Ramos (cell line): ENCODE data around the gene ALOX5.
"Not testable (repeated sequence)": the region's sequence is repeated elsewhere in the genome, so short reads cannot be mapped to it uniquely, and the experiment has no call there.

ENCODE experiments used
- in situ Hi-C: fragments of 300-500 bp; cut with MboI; formaldehyde crosslinking; loops from one replicate; pipeline ENCODE4 v1.14.3; 2022; ENCODE audit warnings: low sequenced_read_pairs; ENCODE audit not compliant: unreplicated experiment

The ALOX5 gene

GRCh38 chr10:45372251-45372951, 1.6 kb upstream of the ALOX5 start:
- in situ Hi-C loops: loop anchor here (25.0 kb wide), 2 partner anchors 290 to 1960 kb away; partner anchors contain the start of genes HNRNPF and ZFAND4

GRCh38 chr10:45373003-45373575, 927 bp upstream of the ALOX5 start:
- in situ Hi-C loops: loop anchor here (25.0 kb wide), 2 partner anchors 289 to 1961 kb away; partner anchors contain the start of genes HNRNPF and ZFAND4

- in situ Hi-C loops: loop anchor here (25.0 kb wide), 2 partner anchors 288 to 1962 kb away; partner anchors contain the start of genes HNRNPF and ZFAND4
These were observed 485 bp downstream of the ALOX5 start for GRCh38 chr10:45374350-45375052.

DNA sequence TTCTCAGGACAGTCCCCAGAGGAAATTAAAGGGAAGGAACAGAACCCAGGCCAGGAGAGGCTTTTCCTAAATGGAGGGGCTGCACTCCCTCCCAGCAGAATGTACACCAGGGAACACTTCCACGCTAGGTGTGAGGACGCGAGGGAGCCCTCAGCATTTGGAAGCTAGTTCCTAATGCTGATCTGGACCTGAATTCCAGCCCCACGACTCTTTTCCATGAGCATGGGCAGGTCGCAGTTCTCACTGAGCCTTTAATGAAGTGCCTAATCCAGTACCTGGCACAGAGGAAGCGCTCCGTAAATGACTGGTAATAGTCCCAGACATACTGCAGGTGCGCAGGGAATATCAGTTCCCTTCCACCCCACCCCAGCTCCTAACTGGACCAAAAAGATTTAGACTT, 1.1 kb downstream of the ALOX5 start:
- in situ Hi-C loops: no loop called here

GRCh38 chr10:45375716-45376231, 1.8 kb downstream of the ALOX5 start:
- in situ Hi-C loops: no loop called here

DNA sequence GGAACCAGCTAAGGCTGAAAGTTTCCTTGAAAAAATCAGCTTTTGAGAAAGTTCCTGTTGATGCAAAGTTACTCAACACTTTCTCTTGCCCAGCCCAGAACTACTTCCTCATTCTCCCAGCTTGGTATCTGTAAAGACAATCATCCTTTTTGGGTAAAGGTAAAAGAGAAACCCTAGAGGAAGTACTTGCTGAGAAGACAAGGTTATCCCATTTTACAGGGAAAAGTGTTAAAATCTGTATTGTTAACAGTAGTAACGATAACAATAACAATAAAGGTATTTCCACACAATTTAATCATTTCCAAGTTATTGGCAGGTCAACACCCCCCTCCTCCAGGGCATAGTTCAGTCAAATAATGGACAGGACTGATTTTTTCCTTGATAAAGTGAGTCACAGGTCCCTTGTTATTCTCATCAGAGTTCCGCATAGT, 2.4 kb downstream of the ALOX5 start:
- in situ Hi-C loops: no loop called here

GRCh38 chr10:45377321-45377720, 3.3 kb downstream of the ALOX5 start:
- in situ Hi-C loops: no loop called here

GRCh38 chr10:45377858-45378257, 3.8 kb downstream of the ALOX5 start:
- in situ Hi-C loops: no loop called here

DNA sequence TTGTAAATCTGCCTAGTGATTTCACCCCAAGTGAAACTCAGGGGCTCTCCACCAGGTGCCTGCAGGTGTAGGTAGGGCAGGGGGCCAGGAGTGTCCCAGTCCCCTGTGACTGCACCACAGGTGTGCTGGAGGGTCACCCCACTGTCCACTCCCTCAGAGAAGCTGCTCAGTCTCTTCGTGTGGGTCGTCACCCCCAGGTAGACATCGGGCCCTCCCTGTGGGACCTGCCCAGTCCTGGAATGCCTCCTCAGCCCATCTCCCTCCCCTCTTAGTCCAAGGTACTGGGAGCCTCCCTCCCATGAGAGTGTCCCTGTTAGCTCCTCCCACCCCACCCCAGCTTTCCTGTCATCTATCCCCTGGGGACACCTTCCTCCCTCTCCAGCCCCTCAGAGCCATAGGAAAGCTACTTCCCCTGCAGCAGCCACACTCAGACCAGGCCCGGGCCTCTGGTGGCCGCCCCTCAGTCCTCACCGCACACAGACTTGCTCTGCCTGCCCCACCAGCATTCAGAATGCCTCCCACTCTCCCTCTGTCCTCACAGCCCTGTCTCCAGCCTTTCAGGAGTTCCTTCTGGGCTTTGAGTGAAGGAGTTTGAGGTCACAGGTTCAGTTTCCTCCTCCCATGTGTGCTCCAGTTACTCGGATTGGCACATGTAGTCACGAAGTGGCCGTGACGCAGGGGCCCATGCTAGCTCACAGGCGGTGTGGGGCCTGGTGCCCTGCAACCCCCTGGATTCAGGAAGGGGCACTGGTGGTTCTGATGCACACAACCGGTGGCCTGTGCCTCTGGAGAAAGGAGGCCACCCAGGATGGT, 5.1 kb downstream of the ALOX5 start:
- in situ Hi-C loops: no loop called here

DNA sequence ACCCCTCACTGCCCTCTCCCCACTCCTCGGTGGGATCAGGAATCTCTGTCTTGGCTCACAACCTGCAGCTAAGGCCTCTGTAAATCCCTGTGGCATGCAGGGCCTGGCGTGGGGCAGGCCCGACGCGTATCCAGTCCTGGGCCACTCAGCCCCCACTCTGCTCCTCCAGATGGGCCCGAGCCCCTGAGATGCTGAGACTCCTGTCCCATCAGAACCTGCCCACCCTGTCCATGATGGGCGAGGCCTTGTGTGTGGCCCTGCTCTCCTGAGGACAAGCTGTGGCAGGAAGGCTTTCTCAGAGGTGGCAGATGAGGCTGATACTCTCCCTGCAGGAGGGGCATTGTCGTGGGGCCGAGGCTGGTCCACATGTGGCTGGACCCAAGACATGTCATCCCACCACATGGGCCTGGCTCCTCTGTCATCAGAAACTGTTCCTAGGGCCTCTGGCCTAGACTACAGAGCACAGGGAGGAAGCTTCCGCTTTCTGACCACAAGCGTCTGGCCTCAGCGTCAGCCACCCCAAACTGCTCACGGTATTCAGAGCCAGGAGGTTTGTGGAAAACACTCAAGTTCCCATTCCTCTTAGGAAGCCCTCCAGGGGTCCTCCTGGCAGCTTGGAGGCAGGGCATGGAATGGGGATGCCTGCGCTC, 6.0 kb downstream of the ALOX5 start:
- in situ Hi-C loops: no loop called here

DNA sequence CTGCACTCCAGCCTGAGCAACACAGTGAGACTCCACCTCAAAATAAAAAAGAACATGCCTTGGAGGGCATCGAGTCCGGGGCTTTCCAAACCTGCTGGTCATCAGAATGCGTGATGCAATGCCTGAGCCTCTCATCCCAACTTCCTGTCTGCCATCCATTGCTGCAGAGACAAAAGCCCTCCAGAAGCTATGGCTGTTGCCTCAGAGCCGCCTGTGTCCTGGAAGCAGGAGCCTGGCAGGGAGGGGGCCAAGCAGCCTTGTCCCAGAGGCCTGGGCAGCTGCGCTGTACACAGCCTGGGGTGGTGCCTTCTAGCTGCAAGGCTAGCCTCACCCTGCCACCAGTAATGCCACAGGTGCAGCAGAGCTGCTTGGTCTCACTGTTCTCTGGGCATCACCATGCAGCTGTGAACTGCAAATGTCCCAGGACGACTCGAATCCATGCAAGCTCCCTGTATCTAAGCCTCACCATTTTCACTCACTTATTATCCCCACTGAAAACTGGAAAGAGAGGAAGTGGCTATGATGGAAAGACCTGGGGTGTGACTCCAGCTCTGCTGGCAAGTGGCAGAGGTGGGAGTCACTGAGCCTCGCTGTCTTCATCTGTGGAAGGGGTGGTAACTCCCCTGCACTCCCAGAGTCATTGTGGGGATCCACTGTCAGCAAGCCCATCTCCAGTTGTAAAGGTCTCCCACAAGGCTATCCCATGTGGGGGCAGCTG, 7.0 kb downstream of the ALOX5 start:
- in situ Hi-C loops: no loop called here

DNA sequence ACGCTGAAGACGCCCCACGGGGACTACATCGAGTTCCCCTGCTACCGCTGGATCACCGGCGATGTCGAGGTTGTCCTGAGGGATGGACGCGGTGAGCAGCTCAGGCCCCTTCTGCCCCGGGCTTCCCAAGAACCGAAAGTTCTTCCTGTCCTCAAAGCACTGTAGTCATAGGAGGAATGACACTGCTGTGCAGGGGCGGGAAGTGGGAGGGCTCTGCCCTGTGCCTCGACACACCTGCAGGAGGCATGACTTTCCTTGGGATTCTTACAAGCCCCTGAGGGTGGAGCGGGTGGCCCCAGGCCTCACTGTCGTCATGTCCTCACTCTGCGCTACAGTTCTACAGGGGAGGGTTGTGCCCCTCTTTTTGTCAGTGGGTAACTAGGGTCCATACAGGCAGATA, 8.6 kb downstream of the ALOX5 start:
- in situ Hi-C loops: no loop called here

DNA sequence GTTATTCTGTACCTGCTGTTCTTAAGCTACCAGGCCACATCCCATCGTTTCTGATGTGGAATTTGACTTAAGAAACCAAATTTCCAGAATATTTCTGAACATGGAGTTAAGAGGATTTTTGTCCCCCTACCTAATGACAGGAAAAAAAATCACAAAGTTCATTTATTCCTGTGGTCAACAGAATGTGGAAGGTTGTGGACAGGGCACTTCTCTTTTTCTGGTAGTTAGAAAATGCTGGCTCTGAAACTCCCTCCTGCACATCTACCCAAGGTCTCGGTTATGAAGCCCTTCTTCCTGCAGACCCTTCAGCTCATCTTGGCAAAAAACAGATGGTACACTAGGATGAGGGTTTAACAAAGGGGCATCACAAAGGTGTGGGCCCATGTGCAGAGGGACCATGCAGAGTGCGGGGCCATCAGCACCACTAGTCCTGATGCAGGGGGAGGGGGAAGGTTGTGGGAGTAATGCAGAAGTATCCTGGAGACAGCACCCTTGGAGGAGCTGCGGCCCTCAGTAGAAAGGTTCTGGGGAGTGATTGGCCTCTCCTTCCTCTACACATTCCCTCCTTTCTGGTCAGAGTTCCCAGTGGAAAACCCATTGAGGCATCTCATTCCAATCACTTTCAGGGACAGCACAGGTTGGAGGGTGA, 9.8 kb downstream of the ALOX5 start:
- in situ Hi-C loops: no loop called here

DNA sequence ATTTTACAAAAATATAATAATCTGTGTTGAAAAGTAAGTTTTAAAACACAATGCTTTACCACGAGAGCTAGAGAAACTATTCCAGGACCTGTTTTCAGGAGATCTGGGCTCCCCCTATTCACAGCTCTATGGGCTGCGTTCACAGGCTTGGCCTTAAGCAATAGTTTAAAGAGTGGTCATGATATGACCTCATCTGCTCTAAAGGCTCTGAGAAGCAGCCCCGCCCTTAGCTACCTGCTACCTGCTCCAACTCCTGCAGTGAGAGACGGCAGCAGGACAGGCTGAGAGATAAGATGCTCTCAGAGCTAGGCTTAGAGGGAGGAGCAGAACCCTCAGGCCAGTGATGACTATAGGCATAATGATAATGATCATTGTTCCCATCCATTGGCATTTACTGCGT, 12.6 kb downstream of the ALOX5 start:
- in situ Hi-C loops: no loop called here

DNA sequence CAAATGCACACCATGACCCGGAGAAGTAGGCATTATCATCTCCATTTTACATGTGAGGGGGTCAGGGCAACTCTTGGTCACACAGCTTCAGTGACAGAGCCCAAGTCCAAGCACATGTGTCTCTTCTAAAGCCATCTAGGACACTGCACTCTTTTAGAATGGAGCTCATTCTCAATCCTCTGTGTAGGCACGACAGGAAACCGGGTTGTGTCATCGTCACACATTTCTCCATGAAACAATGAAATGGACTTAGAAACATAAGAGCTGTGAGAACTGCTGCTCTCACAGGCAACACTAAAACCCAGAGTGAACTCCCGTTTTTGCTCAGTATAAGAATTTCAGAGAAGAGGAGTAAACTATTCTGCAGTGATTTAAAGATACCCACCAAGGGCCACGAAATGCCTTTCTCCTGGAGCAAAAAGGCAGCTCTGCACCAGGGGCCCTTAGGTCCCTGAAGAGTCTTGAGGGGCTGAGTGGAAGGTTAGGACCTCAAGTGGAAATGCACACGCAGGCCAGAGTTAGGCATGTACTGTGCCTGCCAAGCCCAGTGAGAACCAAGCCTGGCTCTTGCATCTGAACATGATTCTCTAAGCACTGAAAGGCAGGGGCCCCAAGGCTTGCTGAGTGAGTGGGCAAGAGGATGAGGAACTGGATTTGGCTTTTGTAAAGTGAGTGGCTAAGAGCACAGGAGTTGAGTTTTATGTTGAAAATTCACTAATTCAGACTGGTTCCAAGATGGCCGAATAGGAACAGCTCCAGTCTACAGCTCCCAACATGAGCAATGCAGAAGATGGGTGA, 13.3 kb downstream of the ALOX5 start:
- in situ Hi-C loops: no loop called here

GRCh38 chr10:45389671-45390070, 15.7 kb downstream of the ALOX5 start:
- in situ Hi-C loops: not testable (repeated sequence)

GRCh38 chr10:45391636-45392035, 17.6 kb downstream of the ALOX5 start:
- in situ Hi-C loops: not testable (repeated sequence)

- in situ Hi-C loops: no loop called here
These were observed 21.5 kb downstream of the ALOX5 start for GRCh38 chr10:45395554-45395953.
